Stimulated activated CD4-positive, alpha-beta T cell treated with anti-CD3 and anti-CD28 coated beads, Interleukin-1b, Interleukin-23, amount 100 ng/mL, for 1 hour (primary cell): ENCODE measurements around the gene SMARCA2.
A peak's percentile ranks its signal among the peaks of the same experiment; 100 is the strongest.
"Not testable (repeated sequence)": the region's sequence is repeated elsewhere in the genome, so short reads cannot be mapped to it uniquely, and the experiment has no call there.

Experiments used
- DNase-seq, 2 donors: peaks; one replicate each; pipeline ENCODE4 v3.0.0-alpha.2; 2020; ENCODE audit warnings: low read depth in 2 of 2

The SMARCA2 gene

DNA sequence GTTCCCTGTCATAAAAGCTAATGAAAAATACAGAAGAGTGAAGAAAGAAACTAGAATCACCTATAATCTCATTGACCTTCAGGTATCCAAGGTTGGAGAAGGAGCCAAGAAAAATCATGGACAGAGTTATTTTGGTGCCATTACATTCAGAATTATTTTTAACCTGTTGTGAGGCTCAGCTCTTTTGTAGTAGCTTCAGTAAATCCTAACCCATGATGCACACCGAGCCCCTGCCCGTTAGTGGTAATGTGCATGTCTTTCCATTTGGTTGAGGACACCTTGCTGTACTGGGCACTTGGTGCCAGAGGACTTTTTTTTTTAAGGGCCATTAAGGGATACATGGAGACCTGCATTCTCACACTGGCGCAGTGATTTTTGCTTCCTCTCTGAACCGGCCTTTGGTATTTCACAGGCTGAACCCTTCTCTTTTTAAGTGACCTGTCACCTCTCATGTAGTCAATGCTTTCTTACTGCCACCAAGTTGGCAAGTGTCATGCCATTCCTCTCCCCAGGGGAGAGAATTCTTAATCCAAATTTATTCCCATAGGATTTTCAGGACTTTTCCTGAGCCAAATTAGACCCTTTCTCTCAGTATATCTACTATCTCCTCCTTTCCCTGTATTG lies 125.6 kb downstream of the SMARCA2 start:
- DNase-seq, result no peak

DNA sequence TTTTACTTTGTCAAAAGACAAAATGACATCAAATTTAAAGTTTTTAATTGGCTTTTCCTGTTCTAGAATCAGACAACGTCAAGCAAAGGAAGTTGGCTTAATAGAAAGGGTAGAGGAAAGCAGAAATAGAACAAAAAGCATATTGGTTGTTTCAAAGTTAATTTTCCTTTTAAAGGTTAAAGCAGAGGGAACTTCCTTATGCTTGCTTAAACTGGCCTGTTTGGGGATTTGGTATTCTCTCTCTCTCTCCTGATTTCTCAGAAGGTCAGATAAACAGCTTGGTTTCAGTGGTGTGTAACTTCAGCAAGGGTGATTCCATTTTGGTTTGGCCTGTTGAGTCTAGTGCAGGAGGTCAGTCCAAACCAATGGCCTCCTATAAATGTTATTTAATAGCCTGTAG lies 127.1 kb downstream of the SMARCA2 start:
- no peak for DNase-seq

DNA sequence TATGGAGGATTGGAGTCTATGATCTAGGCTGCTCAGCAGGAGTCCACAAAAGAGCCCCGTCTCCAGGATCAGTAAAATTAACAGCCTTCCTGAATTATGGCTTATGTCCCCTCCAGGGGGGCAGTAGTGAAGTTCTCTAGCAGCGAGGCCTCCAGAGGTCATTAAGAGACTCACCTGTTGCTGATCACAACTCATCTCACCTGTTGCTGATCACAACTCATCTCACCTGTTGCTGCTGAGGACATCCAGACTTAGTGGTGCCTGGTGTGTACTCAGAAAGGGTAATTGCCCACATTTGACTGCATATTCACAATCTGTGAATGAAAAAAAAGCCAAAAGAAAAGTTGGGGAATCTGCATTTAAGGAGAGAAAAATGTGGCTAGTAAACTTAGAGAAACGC lies 129.5 kb downstream of the SMARCA2 start:
- no peak for DNase-seq

DNA sequence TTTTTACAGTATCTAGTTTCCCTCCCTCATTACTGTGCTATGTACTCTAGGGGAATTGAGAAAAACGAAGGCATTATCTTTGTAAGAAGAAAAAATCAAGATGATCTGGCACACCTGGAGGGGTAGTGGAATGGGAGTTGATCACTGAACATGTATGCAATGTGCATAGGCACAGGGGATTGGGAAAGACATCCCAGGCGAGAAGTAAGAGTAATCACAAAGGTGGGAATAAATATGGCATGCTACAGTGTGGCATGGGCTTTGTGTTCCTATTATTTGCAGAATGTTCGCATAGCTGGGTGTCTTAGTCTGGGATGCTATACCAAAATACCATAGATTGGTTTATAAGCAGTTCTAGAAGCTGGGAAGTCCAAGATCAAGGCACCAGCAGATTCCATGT lies 130.6 kb downstream of the SMARCA2 start:
- DNase-seq, result no peak

DNA sequence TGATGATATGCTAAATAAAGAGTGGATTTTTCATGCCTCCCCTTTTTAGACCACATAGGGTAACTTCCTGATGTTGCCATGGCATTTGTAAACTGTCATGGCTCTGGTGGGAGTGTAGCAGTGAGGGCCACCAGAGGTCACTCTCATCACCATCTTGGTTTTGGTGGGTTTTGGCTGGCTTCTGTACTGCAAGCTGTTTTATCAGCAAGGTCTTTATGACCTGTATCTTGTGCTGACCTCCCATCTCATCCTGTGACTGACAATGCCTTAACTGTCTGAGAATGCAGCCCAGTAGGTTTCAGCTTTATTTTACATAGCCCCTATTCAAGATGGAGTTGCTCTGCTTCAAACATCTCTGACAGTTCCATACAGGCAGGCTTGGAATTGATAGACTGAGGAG lies 131.6 kb downstream of the SMARCA2 start:
- DNase-seq, result not testable (repeated sequence)

DNA sequence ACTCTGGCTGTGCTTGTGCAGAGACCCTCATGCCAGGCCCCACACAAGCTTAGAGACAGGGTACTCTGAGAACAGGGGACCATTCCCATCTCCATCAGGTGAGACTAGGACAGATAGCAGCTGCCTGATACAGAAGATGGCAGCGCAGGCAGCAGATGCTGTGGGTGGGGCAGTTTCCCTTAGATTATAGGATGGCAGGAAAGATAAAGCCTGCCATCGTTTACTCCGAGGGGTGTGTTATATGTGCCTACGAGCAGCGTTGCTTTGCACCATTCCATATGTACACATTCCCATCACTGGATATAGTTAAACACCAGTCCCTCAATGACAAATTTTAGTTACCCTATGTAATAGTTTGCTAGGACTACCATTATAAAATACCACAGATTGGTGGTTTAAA lies 135.2 kb downstream of the SMARCA2 start:
- DNase-seq, result no peak

DNA sequence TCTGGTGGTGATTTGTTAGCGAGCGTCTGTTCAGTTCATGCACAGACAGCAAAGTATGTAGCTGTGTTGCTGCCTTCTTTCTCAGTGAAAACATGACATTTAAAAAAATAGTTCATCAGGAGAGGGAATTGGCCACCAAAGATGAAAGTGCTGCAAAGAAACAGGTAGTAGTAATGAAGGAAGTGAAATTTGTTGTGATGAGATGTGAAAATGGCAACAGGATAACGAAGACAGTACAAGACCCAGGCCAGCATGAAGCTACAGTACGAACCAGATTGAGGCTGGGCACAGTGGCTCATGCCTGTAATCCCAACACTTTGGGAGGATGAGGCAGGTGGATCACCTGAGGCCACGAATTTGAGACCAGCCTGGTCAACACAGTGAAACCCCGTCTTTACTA lies 136.0 kb downstream of the SMARCA2 start:
- no peak for DNase-seq

DNA sequence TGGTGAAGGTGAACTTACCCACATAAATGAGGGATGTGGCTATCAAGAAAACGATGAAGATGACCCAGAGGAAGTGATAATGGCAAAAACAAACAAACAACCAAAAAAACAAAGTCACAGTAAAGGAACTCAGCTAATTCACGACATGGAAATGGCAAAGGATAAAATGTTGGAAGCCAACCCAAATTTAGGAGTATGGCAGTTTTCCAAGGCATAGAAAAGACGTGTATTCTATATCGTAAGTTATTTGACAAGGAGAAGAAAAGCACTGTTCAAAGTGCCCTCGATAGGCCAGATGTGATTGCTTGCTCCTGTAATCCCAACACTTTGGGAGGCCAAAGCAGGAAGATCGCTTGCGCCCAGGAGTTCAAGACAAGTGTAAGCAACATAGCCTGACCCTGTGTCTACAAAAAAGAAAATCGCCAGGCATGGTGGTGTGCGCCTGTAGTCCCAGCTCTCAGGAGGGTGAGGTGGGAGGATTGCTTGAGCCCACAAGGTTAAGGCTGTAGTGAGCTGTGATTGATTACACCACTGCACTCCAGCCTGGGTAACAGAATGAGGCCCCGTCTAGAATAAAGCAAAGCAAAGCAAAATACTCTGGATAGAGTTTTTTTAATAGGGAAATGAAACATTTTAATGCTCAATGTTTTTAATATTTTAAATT lies 138.0 kb downstream of the SMARCA2 start:
- no peak for DNase-seq

DNA sequence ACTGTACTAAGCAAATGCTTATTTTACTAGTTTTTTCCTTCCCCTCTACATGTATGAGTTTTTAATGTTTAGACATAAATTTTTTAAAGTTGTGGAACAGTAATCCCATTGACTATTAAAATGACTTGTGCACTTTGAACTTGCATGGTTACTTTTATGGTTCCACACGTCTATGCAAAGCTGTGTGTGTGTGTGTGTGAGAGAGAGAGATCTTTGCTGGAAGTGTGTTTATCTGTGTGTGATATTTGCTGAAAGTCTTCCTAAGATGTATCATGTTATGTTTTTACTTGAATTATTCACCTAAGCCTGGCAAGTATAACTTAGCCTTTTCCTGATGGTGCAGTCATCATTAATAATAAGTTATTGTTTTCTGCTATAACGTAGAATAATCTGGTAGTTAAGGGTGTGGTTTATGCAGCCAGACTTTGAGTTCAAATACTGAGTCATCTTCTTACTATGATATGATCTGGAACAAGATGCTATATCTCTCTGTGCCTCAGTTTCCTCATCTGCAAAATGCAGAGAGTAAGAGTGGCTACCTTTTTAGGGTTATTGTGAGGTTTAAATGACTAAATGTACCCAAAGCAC lies 138.6 kb downstream of the SMARCA2 start:
- no peak for DNase-seq

DNA sequence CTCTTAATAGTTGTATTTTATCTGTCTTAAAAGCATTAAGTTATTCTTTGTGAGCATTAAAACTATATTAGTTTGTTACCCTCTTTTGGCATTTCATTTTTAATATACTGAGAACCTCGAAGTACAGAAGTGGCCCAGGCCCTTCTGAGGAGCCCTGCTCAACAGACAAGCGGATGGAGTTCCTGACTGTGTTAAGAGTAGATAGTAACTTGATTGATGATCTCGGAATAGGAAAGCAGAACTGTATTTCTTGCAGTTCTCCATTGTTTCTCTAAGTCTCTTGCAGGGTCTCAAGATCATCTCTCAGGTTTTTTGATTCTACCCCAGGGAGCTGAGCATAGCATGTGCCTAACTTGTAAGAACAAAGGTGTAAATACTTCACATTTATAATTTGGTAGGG lies 139.6 kb downstream of the SMARCA2 start:
- DNase-seq, result no peak

DNA sequence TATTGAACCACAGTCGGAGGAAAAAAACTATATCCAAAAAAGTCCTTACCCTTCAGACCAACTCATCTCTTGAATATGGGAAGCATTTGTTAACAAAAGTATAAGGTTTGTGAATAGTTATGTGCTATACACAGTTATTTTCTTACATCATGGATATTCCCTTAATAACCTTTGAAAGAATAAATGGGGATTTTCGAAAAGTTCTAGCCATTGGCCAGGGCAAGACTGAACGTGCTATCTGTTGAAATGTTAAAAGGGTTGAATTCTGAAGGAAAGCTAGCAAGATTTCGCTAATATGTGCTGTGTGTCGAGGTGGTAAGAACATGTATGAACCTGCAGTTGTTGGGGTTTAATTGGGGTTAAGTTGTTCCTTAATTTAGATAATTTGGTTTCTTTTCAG lies 140.8 kb downstream of the SMARCA2 start:
- DNase-seq, result no peak

DNA sequence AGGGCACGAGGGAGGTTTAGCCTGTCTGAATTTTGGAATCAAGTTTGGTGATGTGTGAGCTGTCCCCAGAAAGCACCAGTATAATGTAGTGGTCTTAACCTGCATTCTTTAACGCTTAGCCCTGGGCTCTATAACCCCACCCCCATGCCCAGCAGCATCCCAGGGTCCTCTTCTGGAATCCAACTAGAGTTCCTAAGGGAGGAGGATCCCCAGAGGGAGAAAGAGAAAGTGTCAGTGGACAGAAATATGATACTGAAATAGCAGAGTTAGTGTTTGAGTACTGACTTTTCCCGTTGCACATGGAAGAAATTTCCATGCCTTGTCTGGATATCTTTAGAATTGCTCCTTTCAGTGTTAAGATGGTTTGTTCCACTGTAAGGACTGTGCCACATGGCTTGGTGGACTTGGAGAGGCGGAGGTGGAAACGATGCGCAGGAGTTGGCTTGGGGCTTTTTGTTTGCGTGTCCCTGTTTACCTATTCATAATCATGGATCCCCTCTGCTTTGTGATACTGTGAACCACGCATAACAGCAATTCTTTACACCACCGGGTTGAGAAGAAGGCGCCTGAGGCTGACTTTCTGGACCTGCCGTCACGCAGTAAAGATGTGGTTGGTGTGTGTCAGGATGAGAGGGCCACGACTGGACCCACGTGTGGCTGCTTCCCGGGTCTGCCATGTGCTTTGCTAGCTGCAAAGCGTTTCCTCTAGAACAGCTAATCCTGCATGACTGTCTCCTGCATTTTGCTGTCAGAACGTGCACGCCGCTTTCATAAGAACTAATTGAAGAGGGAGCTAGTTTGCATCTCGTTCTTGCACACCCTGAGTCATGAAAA lies 142.3 kb downstream of the SMARCA2 start:
- DNase-seq, result no peak

DNA sequence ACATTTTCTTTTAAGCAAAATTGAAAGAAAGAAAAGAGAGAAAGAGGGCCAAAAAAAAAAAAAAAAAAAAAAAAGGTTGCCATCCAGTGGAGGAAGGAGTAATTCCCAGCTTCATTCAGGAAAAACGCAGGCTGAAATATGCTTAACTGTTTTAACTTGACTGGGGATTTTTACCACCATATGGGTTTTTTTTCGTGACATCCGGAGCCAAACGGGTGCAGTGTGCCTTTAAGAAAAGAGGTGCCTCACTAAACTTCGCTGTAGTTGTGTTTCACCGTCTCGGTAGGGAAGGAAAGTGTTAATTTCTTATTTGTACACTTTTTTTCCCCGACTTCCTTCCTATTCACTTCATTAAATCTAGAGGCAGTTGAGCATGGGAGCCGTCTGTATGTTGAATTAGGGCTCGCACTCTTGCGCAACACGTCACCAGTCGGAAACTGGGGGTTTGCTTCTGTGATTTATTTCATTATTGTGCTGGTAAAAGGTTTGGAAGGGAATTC lies 143.0 kb downstream of the SMARCA2 start:
- peak in 1 of 2 donors; percentile 1 for DNase-seq

DNA sequence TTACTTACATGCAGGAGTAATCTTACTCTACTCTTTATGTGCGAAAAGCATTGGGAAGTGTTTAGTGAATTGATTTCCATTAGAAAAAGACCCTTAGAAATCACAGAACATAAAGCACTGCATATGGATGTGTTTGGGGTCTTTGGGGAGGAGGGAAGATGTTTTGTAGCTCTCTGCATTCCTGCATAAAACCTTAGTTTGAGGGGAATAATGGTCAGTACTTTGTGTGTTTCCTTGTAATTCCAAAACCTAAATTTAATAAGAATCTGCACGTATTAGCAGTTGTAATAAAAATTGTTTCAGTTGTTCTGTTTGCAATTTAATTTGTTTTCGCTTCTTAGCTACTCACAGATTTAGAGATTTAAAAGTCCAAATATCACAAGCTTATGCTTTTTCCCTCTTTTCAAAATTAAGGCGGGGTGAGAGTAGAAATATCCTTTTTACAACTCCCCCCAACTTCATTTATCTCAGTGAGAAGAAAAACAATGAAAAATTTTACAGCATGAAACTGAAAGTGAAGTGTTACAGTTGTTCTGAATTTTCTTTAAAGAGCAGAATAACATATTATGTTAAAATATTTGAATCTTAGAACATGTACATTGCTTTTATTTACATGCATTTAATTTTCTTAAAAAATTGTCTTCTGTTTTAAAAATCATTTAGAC lies 143.8 kb downstream of the SMARCA2 start:
- no peak for DNase-seq

DNA sequence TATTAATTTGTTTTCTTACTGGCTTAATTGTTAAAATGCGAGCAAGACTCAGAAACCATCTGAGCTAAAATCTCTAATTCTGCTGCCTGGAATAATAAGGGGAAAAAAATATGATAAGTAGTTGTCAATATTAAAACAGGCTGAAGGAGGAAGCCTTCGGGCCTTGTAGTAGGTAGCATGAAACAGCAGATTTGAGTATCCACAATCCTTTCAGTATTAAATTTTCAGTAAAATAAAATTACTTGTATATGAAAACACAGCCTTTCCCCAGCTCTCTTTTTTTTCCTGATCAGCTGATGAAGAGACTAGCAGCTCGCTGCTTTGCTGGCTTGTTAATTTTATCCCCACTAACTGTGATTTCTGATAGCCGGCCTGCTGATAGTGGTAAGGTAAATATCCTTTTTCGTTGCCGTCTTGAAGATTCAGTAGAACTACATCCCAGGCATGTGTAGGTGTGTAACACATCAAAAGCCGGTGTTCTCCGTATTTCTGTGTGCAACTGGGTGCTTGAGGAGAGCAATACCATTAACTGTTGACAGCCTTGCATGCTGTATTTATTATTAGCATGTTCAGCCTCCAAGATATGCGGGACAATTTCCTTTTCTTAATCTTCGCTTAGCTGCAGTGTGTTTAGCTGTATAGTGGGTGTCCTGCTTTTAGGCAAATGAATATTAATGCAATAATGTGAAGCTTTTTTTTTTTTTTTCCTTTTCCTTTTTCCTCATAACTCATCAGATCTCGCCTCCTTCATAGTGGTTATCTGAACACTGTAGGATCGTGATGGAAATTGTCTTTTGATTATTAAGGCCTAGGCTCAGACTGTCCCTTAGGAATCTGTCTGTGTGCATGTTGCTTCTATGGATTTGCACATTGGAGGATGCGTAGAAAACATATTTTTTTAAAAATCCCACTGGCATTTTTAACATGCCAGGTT lies 144.6 kb downstream of the SMARCA2 start:
- DNase-seq, result no peak

DNA sequence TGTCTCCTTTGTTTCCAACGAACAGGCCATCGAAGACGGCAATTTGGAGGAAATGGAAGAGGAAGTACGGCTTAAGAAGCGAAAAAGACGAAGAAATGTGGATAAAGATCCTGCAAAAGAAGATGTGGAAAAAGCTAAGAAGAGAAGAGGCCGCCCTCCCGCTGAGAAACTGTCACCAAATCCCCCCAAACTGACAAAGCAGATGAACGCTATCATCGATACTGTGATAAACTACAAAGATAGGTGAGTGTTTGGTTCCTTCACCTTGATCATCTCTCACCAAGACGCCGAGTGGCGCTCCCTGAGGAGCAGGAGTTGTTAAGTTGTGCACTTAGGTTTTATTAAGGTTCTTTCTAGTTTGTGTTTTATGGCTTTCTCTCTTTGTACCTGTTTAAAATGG lies 146.5 kb downstream of the SMARCA2 start:
- DNase-seq, result no peak

DNA sequence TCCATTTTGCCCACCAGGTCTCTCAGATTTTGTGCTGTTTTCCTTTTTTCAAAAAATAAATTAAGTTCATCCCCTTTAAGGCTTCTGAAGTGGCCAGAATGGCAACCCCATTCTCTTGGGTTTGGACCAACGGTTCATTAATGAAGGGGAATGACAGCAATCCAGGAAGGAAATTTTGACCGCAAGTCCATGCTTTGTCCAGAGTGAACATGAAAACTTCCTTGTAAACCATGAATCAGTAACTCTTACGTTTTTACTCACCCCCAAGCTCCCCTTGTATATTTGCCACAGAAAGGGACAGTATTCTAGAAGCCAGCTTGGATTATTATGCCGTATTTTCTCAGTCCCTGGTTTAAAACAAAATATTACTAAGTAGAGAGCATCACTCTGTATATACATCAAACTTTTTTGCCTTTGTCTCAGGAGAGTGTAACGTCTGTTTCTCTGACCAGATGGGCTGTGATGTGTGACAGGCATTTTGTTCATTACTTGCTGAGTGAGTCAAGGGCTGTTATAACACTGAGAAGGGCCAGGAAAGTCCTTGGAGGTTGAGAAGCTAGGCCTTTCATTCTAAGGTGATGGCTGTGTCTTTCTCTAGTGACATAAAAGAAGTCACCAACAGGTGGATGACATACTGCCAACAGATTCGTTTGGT lies 148.2 kb downstream of the SMARCA2 start:
- no peak for DNase-seq

DNA sequence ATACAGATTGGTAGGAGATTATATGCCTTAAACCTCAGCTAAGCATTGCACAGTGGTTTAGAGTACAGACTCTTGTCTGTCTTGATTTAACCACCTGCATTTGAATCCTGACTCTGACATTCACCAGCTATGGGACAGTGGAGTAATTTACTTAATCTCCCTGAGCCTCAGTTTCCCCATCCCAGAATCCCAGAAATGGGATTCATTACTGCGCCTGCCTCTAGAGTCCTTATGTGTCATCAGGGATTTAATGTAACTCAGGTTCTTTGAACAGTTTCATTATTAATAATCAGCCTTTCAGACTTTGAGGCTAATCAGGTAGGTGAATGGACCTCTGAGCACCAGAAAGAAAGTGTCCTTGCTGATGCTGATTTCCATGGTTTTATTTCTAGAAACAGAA lies 149.1 kb downstream of the SMARCA2 start:
- DNase-seq, result no peak

DNA sequence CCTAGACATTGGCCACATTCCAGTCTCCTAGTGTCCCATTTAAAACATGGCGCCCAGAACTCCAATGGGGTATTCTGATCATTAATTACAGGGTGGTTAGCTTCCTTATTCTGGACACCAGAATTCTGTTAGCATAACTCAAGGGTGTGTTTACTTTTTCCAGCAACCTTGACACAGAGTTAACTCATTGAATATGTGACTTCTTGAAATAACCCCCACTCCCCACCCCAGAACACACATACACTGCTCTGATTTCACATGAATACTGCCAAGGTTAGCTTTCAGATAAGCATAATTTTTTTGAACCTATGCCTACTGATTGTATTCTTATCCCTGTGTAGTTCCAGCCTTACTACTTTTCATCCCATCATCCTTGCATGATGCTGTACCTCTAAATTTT lies 151.1 kb downstream of the SMARCA2 start:
- no peak for DNase-seq

DNA sequence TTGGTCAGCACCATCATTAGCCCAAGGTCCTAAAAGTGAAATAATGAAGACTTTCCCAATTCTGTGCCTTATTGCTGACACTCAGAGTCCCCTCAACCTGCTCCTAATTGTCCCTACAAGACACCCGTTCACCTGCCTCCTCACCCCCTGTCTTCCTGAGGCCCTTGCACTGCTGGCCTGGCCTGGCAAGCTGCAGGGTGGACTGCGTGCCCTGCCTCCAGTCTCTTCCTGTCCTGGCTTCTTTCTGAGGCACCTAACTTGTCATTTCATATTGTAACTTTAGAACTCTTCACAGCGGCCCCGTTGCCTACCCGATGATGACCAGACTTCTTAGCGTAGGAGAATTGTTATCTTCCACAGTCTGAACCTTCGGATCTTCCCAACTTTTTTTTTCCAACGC lies 153.9 kb downstream of the SMARCA2 start:
- DNase-seq, result no peak
